B cell (primary cell): ENCODE data around the gene BAIAP2L1. TPM values are rescaled to one million over a fixed set of nuclear protein-coding genes. Genes with fewer than 3 reads are reported as not detected.

Experiments
- ATAC-seq: fragments of 200-7000 bp; cut with Tn5 transposase; one replicate; pipeline ENCODE4 v1.10.0; 2021; ENCODE audit warnings: low read depth, mild to moderate bottlenecking, moderate number of reproducible peaks, moderate library complexity
- CTCF ChIA-PET: fragments of 350-600 bp; sonication (Branson Sonifier 250); formaldehyde crosslinking; loops from one replicate; lab custom pipeline; 2021; ENCODE audit warnings: antibody characterized with exemption, inconsistent platforms; lab: Charles Lee
- POLR2A ChIA-PET: fragments of 350-600 bp; sonication (Branson Sonifier 250); formaldehyde crosslinking; loops from one replicate; lab custom pipeline; 2021; ENCODE audit warnings: antibody characterized with exemption; lab: Charles Lee
- DNase-seq: peaks from one replicate; pipeline ENCODE4 v3.0.0; 2013
- H2AFZ ChIP-seq: 2 replicates; pipeline ENCODE4 v1.6.1; 2012; ENCODE audit warnings: mild to moderate bottlenecking, low read depth, low read length; ENCODE audit not compliant: insufficient read depth, poor library complexity, severe bottlenecking
- H3K27ac ChIP-seq, 2 donors: 1 replicate in 1 of 2; 2 replicates in 1 of 2; pipeline ENCODE4 v1.5.1; 2012 to 2013; ENCODE audit warnings: low read length in 2 of 2, mild to moderate bottlenecking in 2 of 2, moderate library complexity in 1 of 2
- H3K27me3 ChIP-seq, 4 experiments: fragments of 200-600 bp in 1 of 4; sonication (generic) in 1 of 4; replicated peaks in 1 of 4; 1 replicate in 2 of 4; 2 replicates in 2 of 4; pipeline versions ENCODE4 v1.6.1 to v1.7.0; 2013 to 2016; ENCODE audit warnings: low read length in 3 of 4, mild to moderate bottlenecking in 2 of 4, mixed read lengths in 1 of 4, moderate library complexity in 1 of 4; ENCODE audit not compliant: insufficient read depth in 4 of 4, control insufficient read depth in 3 of 4; ENCODE audit errors: control extremely low read depth in 1 of 4
- H3K36me3 ChIP-seq, 2 experiments: replicated peaks in 1 of 2; 1 replicate in 1 of 2; 2 replicates in 1 of 2; pipeline versions ENCODE4 v1.6.1 to v1.7.1; 2013; ENCODE audit warnings: low read length in 1 of 2; ENCODE audit not compliant: insufficient read depth in 2 of 2, control insufficient read depth in 1 of 2; ENCODE audit errors: control extremely low read depth in 1 of 2, extremely low read depth in 1 of 2
- H3K4me1 ChIP-seq, 2 donors: fragments of 200-600 bp in 1 of 2; sonication (generic) in 1 of 2; 1 replicate in 1 of 2; 2 replicates in 1 of 2; pipeline versions ENCODE4 v1.5.1 to v1.6.1; 2013 to 2017; ENCODE audit warnings: low read length in 2 of 2; ENCODE audit not compliant: control insufficient read depth in 2 of 2, insufficient read depth in 2 of 2
- H3K4me2 ChIP-seq: replicated peaks from 2 replicates; pipeline ENCODE3; 2012; ENCODE audit warnings: mild to moderate bottlenecking, low read depth, low read length; ENCODE audit not compliant: poor library complexity, severe bottlenecking
- H3K4me3 ChIP-seq, 5 experiments: fragments of 200-600 bp in 1 of 5; sonication (generic) in 1 of 5; 1 replicate in 3 of 5; 2 replicates in 2 of 5; pipeline versions ENCODE4 v1.5.1 to v1.7.0; 2011 to 2016; ENCODE audit warnings: low read length in 4 of 5, mild to moderate bottlenecking in 4 of 5, low read depth in 2 of 5, control low read depth in 1 of 5, moderate library complexity in 1 of 5; ENCODE audit not compliant: insufficient read depth in 1 of 5; ENCODE audit errors: control extremely low read depth in 1 of 5, extremely low read depth in 1 of 5
- H3K79me2 ChIP-seq: fragments of 200-600 bp; sonication (generic); one replicate; pipeline ENCODE4 v1.6.0; 2016; ENCODE audit warnings: low read length; ENCODE audit not compliant: control insufficient read depth, insufficient read depth
- H3K9ac ChIP-seq: fragments of 200-600 bp; sonication (generic); 2 replicates; pipeline ENCODE4 v1.6.1; 2017; ENCODE audit warnings: mild to moderate bottlenecking, low read length, moderate library complexity
- H3K9me3 ChIP-seq, 3 donors: one replicate each; pipeline versions ENCODE4 v1.6.1 to v1.7.1; 2013; ENCODE audit warnings: low read length in 2 of 3; ENCODE audit not compliant: control insufficient read depth in 2 of 3, insufficient read depth in 1 of 3; ENCODE audit errors: control extremely low read depth in 1 of 3
- H4K20me1 ChIP-seq: 2 replicates; pipeline ENCODE4 v1.6.0; 2012; ENCODE audit warnings: mild to moderate bottlenecking, low read length; ENCODE audit not compliant: insufficient read depth, control insufficient read depth, poor library complexity, severe bottlenecking
- H3K27ac Mint-ChIP-seq: one replicate; pipeline ENCODE4 v1.8.0; 2021; ENCODE audit warnings: mixed read lengths
- H3K27me3 Mint-ChIP-seq: one replicate; pipeline ENCODE4 v1.8.0; 2021; ENCODE audit warnings: mixed read lengths
- H3K4me1 Mint-ChIP-seq: one replicate; pipeline ENCODE4 v1.8.0; 2021; ENCODE audit warnings: mixed read lengths
- H3K4me3 Mint-ChIP-seq: one replicate; pipeline ENCODE4 v1.8.0; 2021; ENCODE audit warnings: mixed read lengths
- H3K9me3 Mint-ChIP-seq: one replicate; pipeline ENCODE4 v1.8.0; 2022; ENCODE audit warnings: mixed read lengths; ENCODE audit not compliant: insufficient read depth
- EZH2 ChIP-seq: IDR thresholded peaks from 2 replicates; pipeline ENCODE4 v1.6.1; 2012; ENCODE audit warnings: borderline replicate concordance, low read depth, mild to moderate bottlenecking, moderate library complexity, low read length; ENCODE audit not compliant: insufficient read depth, poor library complexity, severe bottlenecking
- WGBS: methylation state at CpG from one replicate; pipeline ENCODE4 v1.1.5; 2013; ENCODE audit warnings: missing lambda C conversion rate; ENCODE audit not compliant: insufficient coverage; 5-methylcytosine and 5-hydroxymethylcytosine counted together
- intact Hi-C: fragments of 100-400 bp; cut with micrococcal nuclease; formaldehyde crosslinking; loops from one replicate; pipeline ENCODE4 v1.10.0; 2022
- polyA plus RNA-seq: library from polyadenylated mRNA; depleted of rRNA; stranded (reverse); fragments of >200 nt; gene quantifications from 2 replicates; pipeline ENCODE4 v1.2.3, GENCODE V29; 2012
- total RNA-seq, 2 donors: library from RNA; stranded (reverse); fragments of 120-200 nt in 1 of 2; gene quantifications; 1 replicate in 1 of 2; 2 replicates in 1 of 2; pipeline versions ENCODE4 v1.2.3 to v1.2.4, GENCODE V29; 2013 to 2022
- TF ChIP-seq, protein P1 (sequence below): fragments of 200-600 bp; IDR thresholded peaks from one replicate; pipeline ENCODE4 v1.8.0; 2022; ENCODE audit warnings: antibody characterized with exemption, mild to moderate bottlenecking

Gene BAIAP2L1
- total and polyA plus RNA-seq, 2 donors (not counting 1 experiment from before 2014, with no cell fraction given): 1.5 to 3.7 TPM

DNA sequence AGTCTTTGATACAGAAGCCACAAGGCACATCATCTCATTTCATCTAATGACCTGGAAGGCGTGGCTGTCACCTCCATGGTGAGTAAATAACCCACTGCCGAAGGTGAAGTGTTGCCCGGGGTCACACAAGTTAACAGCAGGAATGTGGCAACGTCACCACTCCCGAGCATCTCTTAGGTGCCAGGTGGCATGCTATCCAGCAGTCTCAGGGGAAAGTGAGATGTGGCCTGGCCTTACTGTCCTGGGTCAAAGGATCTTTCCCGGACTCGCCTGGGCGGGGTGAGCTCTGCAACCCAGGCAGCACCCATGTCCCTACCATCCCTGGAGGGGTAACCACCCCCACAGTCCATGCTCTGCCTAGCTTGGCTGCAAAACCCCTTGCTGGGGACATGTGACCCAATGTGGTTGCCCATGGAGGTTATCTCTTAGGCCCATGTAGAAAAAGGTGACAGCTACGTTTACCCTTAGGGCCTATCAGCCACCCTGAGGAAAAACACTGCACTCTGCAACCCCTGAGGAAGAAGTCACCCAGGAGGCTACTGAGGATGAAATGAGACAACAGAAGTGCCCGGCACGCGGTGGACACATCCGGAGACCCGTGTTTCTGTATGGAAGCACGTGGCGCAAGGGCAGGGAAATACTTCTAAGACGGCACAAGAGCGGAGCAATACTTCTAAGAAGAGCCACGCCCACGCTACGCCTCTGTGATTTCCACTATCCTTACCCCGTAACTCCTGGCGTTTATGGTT is 52.0 kb downstream of the BAIAP2L1 start:
- TF ChIP-seq EZH2: no peak
- TF ChIP-seq, protein P1, sequence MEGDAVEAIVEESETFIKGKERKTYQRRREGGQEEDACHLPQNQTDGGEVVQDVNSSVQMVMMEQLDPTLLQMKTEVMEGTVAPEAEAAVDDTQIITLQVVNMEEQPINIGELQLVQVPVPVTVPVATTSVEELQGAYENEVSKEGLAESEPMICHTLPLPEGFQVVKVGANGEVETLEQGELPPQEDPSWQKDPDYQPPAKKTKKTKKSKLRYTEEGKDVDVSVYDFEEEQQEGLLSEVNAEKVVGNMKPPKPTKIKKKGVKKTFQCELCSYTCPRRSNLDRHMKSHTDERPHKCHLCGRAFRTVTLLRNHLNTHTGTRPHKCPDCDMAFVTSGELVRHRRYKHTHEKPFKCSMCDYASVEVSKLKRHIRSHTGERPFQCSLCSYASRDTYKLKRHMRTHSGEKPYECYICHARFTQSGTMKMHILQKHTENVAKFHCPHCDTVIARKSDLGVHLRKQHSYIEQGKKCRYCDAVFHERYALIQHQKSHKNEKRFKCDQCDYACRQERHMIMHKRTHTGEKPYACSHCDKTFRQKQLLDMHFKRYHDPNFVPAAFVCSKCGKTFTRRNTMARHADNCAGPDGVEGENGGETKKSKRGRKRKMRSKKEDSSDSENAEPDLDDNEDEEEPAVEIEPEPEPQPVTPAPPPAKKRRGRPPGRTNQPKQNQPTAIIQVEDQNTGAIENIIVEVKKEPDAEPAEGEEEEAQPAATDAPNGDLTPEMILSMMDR: no peak
- Mint-ChIP-seq H3K4me1 (no peaks in the 10 kb centered on the region), H3K27me3 (peaks cover 14% of the 10 kb centered on the region), H3K4me3 (no peak overlapping the region), H3K9me3 (no peaks in the 10 kb centered on the region), H3K27ac (no peak overlapping the region)
- Histone ChIP-seq H4K20me1 (no peaks in the 10 kb centered on the region), H3K4me2 (no peak overlapping the region), H3K27me3 (peaks cover 0 to 3% (median 0%) of the 10 kb centered on the region in 4 experiments), H3K9ac (no peak overlapping the region), H3K4me1 (no peaks in the 10 kb centered on the region), H3K9me3 (peaks cover 0 to 10% (median 0%) of the 10 kb centered on the region in 3 donors), H3K36me3 (no peaks in the 10 kb centered on the region), H3K79me2 (no peaks in the 10 kb centered on the region), H3K27ac (no peak overlapping the region), H3K4me3 (no peak overlapping the region), H2AFZ (no peak overlapping the region)
- ChIA-PET CTCF (interaction anchor here (0.6 kb wide), 1 partner anchor 8 kb away, joined by 3 read pairs; no protein-coding TSS in a partner anchor), POLR2A (no interaction called here)
- DNase-seq (no peak), ATAC-seq (no peak)
- 90% methylated on average over 21 of the region's 23 CpGs for WGBS
- intact Hi-C loops: no loop called here

DNA sequence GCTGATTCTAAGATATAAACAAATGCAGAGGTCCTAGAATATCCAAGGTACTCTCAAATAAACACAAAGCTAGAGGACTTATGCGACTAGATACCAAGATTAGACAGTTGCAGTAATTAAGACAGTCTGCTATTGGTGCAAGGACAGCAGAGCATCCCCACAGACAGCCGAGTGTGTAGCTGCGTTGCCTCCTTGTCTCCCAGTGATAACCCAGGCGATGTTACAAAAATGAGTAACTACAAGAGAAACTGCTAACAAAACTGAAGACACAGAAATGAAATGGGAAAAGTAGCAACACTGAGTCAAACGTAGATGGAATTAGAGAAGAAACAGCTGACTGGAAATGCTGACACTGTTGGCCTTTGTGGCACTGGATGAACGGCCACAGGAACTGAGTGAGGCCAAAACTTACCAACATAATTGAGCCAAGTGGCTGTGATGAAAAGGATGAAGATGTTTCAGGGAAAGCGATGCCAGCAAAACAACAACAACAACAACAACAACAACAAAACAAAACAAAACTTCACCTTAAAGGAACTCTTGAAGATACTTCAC is 54.3 kb downstream of the BAIAP2L1 start:
- Histone ChIP-seq H3K36me3 (no peaks in the 10 kb centered on the region), H3K79me2 (no peaks in the 10 kb centered on the region), H3K4me2 (no peak overlapping the region), H4K20me1 (no peaks in the 10 kb centered on the region), H3K27me3 (peaks cover 0 to 2% (median 0%) of the 10 kb centered on the region in 4 experiments), H3K9me3 (peaks cover 0 to 8% (median 0%) of the 10 kb centered on the region in 3 donors), H3K9ac (no peak overlapping the region), H3K4me1 (no peaks in the 10 kb centered on the region), H2AFZ (no peak overlapping the region), H3K27ac (no peak overlapping the region), H3K4me3 (no peak overlapping the region)
- H3K4me3 Mint-ChIP-seq: no peak overlapping the region
- intact Hi-C loops: no loop called here
- CTCF ChIA-PET: no interaction called here
- no peak for DNase-seq
- H3K4me1 Mint-ChIP-seq: no peaks in the 10 kb centered on the region
- peaks cover 14% of the 10 kb centered on the region for H3K27me3 Mint-ChIP-seq
- no peak for ATAC-seq
- TF ChIP-seq EZH2: no peak
- TF ChIP-seq, protein P1: no peak
- WGBS: 86% methylated on average over 3 of the region's 7 CpGs
- POLR2A ChIA-PET: no interaction called here
- H3K27ac Mint-ChIP-seq: no peak overlapping the region
- no peaks in the 10 kb centered on the region for H3K9me3 Mint-ChIP-seq
